Panc1 (cell line): Measurements from ENCODE around the gene PSMB2.

ENCODE experiments used
- CTCF ChIP-seq: fragments of 450-650 bp; IDR thresholded peaks from 2 replicates; pipeline ENCODE4 v1.5.1; 2017; ENCODE audit warnings: mild to moderate bottlenecking
- POLR2AphosphoS5 ChIP-seq: IDR thresholded peaks from 2 replicates; pipeline ENCODE4 v1.6.1; 2012; ENCODE audit warnings: mild to moderate bottlenecking, low read depth, low read length, moderate library complexity
- SIN3A ChIP-seq: IDR thresholded peaks from 2 replicates; pipeline ENCODE4 v1.6.1; 2012; ENCODE audit warnings: low read depth, mild to moderate bottlenecking, low read length, moderate library complexity, borderline replicate concordance; ENCODE audit not compliant: insufficient read depth

DNA sequence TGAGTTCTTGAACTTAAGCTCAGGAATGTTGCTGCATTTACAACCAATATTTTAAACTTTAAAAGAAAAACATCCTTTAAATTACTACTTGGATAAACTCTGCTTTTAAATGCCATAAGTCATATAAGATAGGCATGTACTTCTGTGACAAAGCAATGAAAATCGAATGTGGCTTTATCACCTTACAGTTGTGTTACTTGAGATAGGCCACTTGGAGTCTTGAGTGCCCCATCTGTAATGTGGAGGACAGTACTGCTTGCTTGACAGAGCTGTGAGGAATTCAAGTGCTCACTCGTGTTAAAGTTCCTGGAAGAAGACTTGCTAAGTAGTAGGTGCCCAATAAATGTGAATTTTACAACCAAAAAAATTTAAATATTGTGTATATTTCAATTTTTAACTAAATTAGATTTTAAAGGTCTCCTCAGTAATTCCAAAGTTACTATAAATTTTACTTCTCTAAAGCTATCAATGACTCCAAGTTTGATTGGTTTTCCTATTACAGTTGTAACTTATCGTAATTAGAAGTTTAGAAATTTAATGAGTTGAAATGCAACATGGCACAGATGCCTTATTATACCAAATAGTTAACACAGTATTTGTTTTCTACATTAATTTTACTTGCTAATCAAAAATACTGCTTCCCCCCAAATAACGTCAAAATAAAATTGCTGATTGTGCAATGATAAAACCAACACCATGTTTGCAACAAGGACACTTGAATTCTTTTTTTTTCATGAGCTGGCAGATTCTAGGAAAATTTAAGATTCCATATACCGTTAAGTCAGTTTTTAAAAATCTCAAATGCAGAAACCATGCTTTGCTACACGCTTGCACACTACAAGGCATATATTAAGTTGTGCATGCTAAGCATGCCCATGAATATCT lies 21.8 kb downstream of the PSMB2 start:
- TF ChIP-seq CTCF = no peak
- no peak for TF ChIP-seq POLR2AphosphoS5
- TF ChIP-seq SIN3A = no peak
